HepG2 (cell line): ENCODE measurements around the gene ZNF32. TPM values are rescaled to one million over a fixed set of nuclear protein-coding genes. Genes with fewer than 3 reads are reported as not detected.
A peak's percentile ranks its signal among the peaks of the same experiment; 100 is the strongest.

Experiments
- AGO1 ChIP-seq: fragments of 200-400 bp; formaldehyde crosslinking; IDR thresholded peaks from 2 replicates; pipeline ENCODE4 v1.6.1; 2017; ENCODE audit warnings: mild to moderate bottlenecking, low read depth, low read length, moderate library complexity; ENCODE audit not compliant: poor library complexity, severe bottlenecking
- ATAD3A ChIP-seq: sonication (generic); formaldehyde crosslinking; IDR thresholded peaks from 2 replicates; pipeline ENCODE4 v1.4.0; 2020; ENCODE audit warnings: missing genetic modification reagents
- DDIT3 ChIP-seq: sonication (generic); formaldehyde crosslinking; IDR thresholded peaks from 2 replicates; pipeline ENCODE4 v1.4.0; 2020; ENCODE audit warnings: mild to moderate bottlenecking, missing genetic modification reagents
- GABPA ChIP-seq, 2 experiments: IDR thresholded peaks; 2 replicates each; pipeline ENCODE4 v1.6.1; 2011 to 2016; ENCODE audit warnings: low read depth in 2 of 2, low read length in 1 of 2, missing biosample characterization in 1 of 2, missing genetic modification characterization in 1 of 2
- GABPB1 ChIP-seq: IDR thresholded peaks from 2 replicates; pipeline ENCODE4 v1.6.1; 2016; ENCODE audit warnings: mild to moderate bottlenecking, missing genetic modification reagents, moderate library complexity, missing compliant biosample characterization
- HMGXB4 ChIP-seq, 2 experiments: sonication (generic) in 1 of 2; formaldehyde crosslinking in 1 of 2; IDR thresholded peaks; 2 replicates each; pipeline versions ENCODE4 v1.4.0 to v1.6.1; 2018 to 2020; ENCODE audit warnings: missing genetic modification reagents in 2 of 2, borderline replicate concordance in 1 of 2, low read depth in 1 of 2, mild to moderate bottlenecking in 1 of 2, missing biosample characterization in 1 of 2
- PBX2 ChIP-seq: IDR thresholded peaks from 2 replicates; pipeline ENCODE4 v1.6.1; 2016; ENCODE audit warnings: control low read depth
- PRDM4 ChIP-seq: sonication (generic); formaldehyde crosslinking; IDR thresholded peaks from 2 replicates; pipeline ENCODE4 v1.9.0; 2021; ENCODE audit warnings: missing genetic modification reagents, borderline replicate concordance
- PRMT3 ChIP-seq: sonication (generic); formaldehyde crosslinking; IDR thresholded peaks from 2 replicates; pipeline ENCODE4 v1.8.1; 2022; ENCODE audit warnings: low read depth, mild to moderate bottlenecking, moderate library complexity, missing genetic modification reagents, borderline replicate concordance
- SRF ChIP-seq: IDR thresholded peaks from 2 replicates; pipeline ENCODE4 v1.6.1; 2011; ENCODE audit warnings: mild to moderate bottlenecking, low read depth, low read length, moderate library complexity
- YEATS2 ChIP-seq: sonication (generic); formaldehyde crosslinking; IDR thresholded peaks from 2 replicates; pipeline ENCODE4 v1.4.0; 2020; ENCODE audit warnings: missing genetic modification reagents, borderline replicate concordance
- ZC3H13 ChIP-seq: sonication (generic); formaldehyde crosslinking; IDR thresholded peaks from 2 replicates; pipeline ENCODE4 v1.8.1; 2023; ENCODE audit warnings: mild to moderate bottlenecking, missing genetic modification reagents, moderate library complexity
- ZNF333 ChIP-seq: sonication (generic); formaldehyde crosslinking; IDR thresholded peaks from 2 replicates; pipeline ENCODE4 v1.4.0; 2020; ENCODE audit warnings: mild to moderate bottlenecking, missing genetic modification reagents, borderline replicate concordance
- ZNF382 ChIP-seq: sonication (generic); formaldehyde crosslinking; IDR thresholded peaks from 2 replicates; pipeline ENCODE4 v1.5.0; 2020; ENCODE audit warnings: missing genetic modification reagents, mild to moderate bottlenecking, borderline replicate concordance
- ZNF414 ChIP-seq: sonication (generic); formaldehyde crosslinking; IDR thresholded peaks from 2 replicates; pipeline ENCODE4 v1.5.0; 2020; ENCODE audit warnings: missing genetic modification reagents
- ZNF574 ChIP-seq: sonication (generic); formaldehyde crosslinking; IDR thresholded peaks from 2 replicates; pipeline ENCODE4 v1.4.0; 2020; ENCODE audit warnings: missing genetic modification reagents
- ZNF724P ChIP-seq: sonication (generic); formaldehyde crosslinking; IDR thresholded peaks from 2 replicates; pipeline ENCODE4 v1.8.0; 2022; ENCODE audit warnings: missing genetic modification reagents, borderline replicate concordance
- ZNF777 ChIP-seq: sonication (generic); formaldehyde crosslinking; IDR thresholded peaks from 2 replicates; pipeline ENCODE4 v1.4.0; 2020; ENCODE audit warnings: missing genetic modification reagents
- polyA plus RNA-seq, 8 experiments: library from polyadenylated mRNA; depleted of rRNA in 3 of 8; stranded (reverse) in 7 of 8; unstranded in 1 of 8; fragments of >200 nt; fragmentation: Illumina TruSeq in 4 of 8; extraction: Trizol in 4 of 8; gene quantifications; 2 replicates each; pipeline versions ENCODE4 v1.2.1 to v1.2.3, GENCODE V29; 2011 to 2016; ENCODE audit warnings: low read depth in 4 of 8, missing spikeins in 1 of 8, mixed read lengths in 1 of 8; ENCODE audit not compliant: insufficient read depth in 1 of 8
- total RNA-seq, 5 experiments: library from RNA; depleted of rRNA; stranded (reverse); fragments of >200 nt; fragmentation: Illumina TruSeq; extraction: Trizol; gene quantifications; 2 replicates each; pipeline ENCODE4 v1.2.3, GENCODE V29; 2016; ENCODE audit warnings: low read depth in 1 of 5

ZNF32 gene
- total and polyA plus RNA-seq, 2 of the 13 experiments (the other 11 are each of a cell fraction or from before 2014, with no cell fraction given): 12.5 to 16.9 TPM

- TF ChIP-seq PRMT3 (CRISPR knock-in tag): no peak
- no peak for TF ChIP-seq SRF
- TF ChIP-seq GABPA (IDR thresholded peaks at IDR 0.05; ENCODE audit: low read depth, low read length): no peak
- TF ChIP-seq GABPA (CRISPR knock-in tag; IDR thresholded peaks at IDR 0.05; ENCODE audit: low read depth): no peak
- TF ChIP-seq ZNF382 (CRISPR knock-in tag): no peak
- TF ChIP-seq AGO1: no peak
- no peak for TF ChIP-seq ZNF333 (CRISPR knock-in tag)
- TF ChIP-seq ZNF777 (CRISPR knock-in tag): peak; percentile 60
- no peak for TF ChIP-seq ZNF414
- TF ChIP-seq ZC3H13: no peak
- peak; percentile 28 to 56; a peak in 1 of 4 replicates for TF ChIP-seq HMGXB4 (CRISPR knock-in tag; IDR thresholded peaks at IDR 0.05; ENCODE audit: borderline replicate concordance in 1 of 2, low read depth in 1 of 2)
- peak; percentile 15; the same call in 1 of the 2 replicates for TF ChIP-seq ZNF574
- no peak for TF ChIP-seq ATAD3A (CRISPR knock-in tag)
- no peak for TF ChIP-seq DDIT3
- peak; percentile 53; the same call in 1 of the 2 replicates for TF ChIP-seq ZNF724P
- TF ChIP-seq PRDM4: no peak
- TF ChIP-seq YEATS2 (CRISPR knock-in tag): no peak
- TF ChIP-seq GABPB1: peak; percentile 81; the same call in 1 of the 2 replicates
- no peak for TF ChIP-seq PBX2
Observed at GRCh38 chr10:43689955-43690771, 41.5 kb upstream of the ZNF32 start (continued).
